Stimulated activated CD4-positive, alpha-beta T cell treated with anti-CD3 and anti-CD28 coated beads, Interleukin-2, amount 100 ng/mL, for 24 hours (primary cell): ENCODE data around the gene GDPD3.

Source experiments
- DNase-seq, 2 donors: peaks; one replicate each; pipeline ENCODE4 v3.0.0-alpha.2; 2020

GDPD3 gene

GRCh38 chr16:30094541-30095165 lies 18.7 kb downstream of the GDPD3 start:
- DNase-seq, result no peak

- DNase-seq, result peak; percentile 67 to 80
These were observed 20.8 kb downstream of the GDPD3 start for GRCh38 chr16:30092373-30093010.

DNA sequence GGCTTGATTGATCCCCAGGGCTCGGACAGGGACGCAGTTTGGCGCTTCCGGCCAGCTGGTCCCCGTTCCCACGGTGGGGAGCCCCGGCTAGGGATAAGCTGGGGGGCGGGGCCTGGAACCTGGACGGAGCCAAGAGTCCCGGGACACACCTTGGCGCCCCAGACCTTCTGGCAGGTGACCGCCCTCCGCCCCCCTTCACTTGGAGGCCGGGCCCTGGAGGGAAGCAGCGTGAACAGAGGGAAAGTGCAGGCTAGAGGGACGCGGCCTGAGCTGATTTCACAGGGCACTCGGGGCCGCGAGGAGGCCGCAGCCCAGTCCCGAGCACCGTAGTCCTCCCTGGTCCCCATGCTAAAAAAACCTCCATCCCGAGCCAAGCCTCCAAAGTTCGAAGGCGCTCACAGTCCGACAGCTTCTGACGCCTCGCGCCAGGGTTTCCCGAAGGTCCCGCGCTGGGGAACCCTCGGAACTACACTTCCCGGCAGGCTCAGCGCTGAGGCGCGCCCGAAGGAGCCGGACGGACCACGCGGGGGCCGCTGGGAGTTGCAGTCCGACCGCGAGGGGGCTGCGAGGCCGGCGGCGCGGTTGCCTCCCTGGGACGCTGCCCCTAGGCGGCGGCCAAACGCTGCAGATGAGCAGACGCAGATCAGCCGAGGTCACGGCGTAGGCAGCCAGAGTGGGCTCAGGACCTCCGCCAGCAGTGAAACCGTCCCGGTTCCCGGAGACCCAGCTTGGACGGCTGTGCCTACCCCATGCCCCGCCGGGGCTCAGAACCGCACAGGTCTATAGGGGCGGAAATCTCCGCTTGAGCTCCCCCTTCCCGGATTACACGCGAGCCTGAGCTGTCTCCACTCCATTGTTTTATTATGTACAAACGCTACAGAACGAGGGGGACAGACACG lies 21.6 kb downstream of the GDPD3 start, which contains the start of gene TBX6:
TSS of gene TBX6 (minus strand) at position 451 of the 899 bp plus-strand sequence. CDS start 731 bp downstream, outside the sequence.
- peak; percentile 94 to 95 for DNase-seq

DNA sequence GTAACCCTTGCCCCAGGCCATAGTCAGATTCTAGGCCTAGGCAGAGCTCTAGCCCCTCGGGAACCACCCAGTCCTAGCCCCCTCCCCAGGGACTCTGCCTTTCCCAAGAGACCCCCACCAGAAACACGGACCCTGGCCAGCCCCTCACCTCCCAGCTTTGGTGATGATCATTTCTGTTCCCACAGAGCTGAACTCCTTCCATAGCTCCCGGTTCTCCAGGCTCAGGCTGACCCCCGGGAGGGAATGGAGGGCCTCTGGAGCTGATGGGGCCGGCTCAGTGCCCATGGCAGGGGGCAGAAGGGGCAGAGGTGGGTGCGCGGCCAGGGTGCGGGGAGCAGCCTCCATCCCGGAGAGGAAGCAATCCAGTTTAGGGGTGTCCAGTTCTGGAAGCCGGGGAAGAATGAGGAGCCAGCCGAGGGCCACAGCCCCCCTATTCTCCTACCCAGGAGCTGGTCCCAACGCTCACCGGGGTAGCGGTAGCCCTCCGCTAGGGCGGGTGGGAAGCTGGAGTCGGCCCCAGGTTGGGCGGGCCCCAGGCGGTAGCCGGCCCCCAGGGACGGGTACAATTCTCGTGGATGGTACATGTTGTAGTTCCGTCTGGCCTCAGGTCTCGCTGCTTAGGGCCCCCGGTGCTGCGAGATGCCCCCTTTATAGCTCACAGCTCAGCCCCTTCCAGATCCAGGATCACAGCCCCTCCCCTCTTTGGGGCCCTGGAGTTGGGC lies 22.6 kb downstream of the GDPD3 start:
- no peak for DNase-seq

DNA sequence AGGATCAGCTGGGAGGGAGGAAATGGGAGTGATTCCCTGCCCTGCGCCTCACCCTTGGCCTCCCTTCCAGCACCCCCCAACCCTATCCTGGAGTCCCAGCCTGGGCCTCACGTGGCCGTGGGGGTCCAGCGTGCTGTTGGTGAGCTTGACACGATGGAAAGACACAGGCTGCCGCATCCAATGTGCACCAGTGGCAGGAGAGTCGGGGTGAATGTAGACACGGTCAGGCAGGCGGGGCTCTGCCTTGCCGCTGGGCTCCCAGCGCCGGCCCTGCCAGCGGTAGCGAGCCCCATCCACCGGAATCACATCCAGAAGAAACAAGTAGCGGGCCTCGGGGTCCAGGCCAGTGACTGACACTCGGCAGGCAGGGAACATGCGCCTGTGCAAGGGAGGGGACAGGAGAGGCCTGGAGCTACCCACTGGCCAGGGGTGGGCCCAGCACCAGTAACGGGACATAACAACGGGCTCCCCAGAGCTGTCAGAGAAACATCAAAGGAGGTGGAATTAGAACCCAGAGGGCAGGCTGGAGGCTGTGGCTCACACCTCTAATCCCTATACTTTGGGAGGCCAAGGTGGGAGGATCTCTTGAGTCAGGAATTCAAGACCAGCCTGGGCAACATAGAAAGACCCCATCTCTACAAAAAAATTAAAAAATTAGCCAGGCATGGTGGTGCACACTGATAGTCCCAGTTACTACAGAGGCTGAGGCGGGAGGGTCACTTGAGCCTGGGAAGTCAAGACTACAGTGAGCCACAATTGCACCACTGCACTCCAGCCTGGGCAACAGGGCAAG lies 24.3 kb downstream of the GDPD3 start:
- no peak for DNase-seq

- DNase-seq, result no peak
These were observed 25.0 kb downstream of the GDPD3 start for GRCh38 chr16:30088237-30088831.

DNA sequence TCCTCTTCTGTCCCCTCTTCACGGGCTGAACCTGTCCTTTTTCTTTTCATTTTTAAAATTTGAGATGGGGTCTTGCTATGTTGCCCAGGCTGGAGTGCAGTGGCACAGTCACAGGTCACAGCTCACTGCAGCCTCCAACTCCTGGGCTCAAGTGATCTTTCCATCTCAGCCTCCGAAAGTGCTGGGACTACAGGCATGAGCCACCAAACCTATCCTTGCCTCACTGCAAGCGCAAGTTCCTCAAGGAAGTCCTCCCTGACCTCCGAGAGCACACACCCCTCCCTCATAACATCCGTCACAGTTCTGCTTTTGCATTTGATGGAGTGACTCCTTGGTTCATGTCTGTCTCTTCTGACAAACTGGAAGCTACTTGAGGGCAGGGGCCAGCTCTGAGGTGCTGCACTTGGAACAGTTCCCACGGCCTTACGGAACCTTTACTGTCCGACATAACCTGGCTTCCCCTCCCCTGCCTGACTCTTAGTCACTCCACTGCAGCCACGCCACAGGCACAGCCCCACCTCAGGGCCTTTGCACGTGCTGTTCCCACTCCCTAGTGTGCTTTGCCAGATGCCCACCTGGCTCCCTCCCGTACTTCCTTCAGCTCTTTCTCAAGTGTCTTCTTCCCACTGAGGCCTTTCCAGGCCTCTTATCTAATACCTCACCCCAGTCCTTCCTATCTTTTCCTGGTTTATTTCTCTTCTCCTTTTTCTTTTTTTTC lies 26.0 kb downstream of the GDPD3 start:
- DNase-seq, result no peak

DNA sequence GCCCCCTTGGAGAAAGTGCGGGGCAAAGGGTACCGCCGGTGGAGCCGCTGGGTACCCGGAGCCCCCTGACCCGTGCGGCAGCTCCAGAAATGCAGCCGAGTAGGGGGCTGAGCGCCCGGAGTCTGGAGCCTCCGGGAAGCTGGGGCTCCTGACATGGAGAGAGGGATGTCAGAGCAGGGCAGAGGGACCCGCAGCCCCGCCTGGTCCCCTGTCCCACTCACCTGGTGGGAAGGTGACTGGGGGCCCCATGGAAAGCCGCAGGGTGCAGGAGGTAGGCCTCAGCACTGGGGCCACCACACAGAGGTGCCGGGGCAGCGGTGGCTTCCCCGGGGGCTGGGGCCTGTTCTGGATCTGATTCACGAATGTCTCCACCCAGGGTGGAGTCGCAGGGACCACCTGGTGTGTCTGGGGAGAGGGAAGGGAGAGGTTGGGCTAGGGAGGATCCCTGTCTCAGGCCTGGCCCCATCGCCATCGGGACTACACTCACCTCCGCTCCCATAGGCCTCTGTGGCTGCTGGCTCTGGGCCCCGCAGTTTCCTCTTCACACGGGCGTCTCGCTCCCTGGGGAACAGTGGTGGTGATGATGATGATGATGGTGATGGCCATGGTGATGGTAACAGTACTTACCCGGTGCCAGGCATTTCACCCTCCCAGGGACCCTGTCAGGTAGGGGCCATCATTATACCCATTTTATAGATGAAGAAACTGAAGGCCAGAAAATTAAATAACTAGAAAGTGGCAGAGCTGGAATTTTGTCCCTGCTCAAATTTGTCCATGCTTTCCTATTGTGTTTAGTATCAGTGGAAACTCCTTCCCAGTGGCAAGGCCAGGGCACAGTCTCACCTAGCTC lies 26.8 kb downstream of the GDPD3 start:
- DNase-seq, result no peak

DNA sequence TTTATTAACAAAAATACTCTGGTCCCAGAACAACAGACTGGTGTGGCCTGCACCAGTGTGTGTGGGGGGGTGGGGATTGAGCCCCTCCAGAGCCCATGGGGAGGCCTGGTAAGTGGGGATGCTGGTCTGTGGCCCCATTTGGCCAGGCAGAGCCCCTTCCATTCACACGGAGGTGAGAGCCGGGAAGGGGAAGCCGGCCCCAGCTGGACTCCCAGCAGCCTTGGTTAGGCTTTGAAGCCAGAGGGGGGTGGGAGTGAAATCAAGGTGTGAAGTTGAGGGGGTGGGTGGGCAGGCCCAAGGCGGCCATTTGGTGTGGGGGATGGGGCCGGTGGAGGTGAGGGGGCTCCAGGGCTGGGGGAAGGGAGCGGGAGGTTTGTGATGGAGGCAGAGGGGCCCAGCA lies 27.5 kb downstream of the GDPD3 start:
- DNase-seq, result no peak

DNA sequence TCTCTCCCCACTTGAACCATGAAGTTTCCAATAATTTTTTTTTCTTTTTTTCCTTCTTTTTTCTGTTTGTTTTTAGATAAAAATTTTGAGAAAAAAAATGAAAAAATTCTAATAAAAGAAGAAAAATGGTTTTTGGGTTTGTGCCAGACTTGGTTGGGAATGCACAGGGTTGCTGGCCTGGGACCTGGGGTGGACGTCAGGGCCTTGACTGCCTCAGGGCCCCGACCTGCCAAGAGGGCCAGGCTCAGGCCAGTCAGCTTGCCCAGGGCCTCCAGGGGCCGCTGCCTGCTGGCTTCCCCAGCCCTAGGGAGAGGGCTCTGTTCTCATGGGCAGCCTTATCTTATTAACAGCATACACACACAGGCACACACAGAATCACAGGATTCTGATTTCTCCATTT lies 28.1 kb downstream of the GDPD3 start:
- DNase-seq, result no peak

DNA sequence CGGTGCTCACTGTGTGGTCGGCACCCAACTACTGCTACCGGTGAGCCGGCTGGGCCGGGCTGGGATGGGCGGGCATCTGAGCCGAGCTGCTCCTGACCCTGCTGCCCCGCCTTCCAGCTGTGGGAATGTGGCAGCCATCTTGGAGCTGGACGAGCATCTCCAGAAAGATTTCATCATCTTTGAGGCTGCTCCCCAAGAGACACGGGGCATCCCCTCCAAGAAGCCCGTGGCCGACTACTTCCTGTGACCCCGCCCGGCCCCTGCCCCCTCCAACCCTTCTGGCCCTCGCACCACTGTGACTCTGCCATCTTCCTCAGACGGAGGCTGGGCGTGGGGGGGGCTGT lies 28.5 kb downstream of the GDPD3 start:
- no peak for DNase-seq

- no peak for DNase-seq
These were observed 29.1 kb downstream of the GDPD3 start for GRCh38 chr16:30084096-30084815.

- DNase-seq, result no peak
These were observed 29.9 kb downstream of the GDPD3 start for GRCh38 chr16:30083216-30084055.

- DNase-seq, result no peak
These were observed 30.7 kb downstream of the GDPD3 start for GRCh38 chr16:30082545-30083090.

- no peak for DNase-seq
These were observed 33.9 kb downstream of the GDPD3 start for GRCh38 chr16:30079480-30079879.

DNA sequence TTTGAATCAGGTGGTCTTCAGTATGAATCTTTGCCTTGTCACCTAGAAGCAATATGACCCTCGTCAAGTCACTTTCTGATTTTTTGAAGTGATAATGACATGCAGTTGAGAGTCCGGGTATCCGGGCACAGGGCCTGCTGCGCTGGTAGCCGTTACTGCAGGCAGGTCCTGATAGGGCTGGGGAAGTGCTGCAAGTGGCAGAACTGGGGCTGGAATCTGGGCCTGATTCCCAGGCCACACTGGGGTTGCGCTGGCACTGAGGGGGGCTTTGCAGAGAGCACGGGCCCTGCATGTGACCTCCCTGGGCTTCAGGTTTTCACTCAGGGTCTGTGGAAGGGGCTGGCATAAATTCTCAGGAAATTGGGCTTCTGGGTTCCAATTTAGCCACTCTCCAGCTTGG lies 34.6 kb downstream of the GDPD3 start:
- DNase-seq, result no peak

DNA sequence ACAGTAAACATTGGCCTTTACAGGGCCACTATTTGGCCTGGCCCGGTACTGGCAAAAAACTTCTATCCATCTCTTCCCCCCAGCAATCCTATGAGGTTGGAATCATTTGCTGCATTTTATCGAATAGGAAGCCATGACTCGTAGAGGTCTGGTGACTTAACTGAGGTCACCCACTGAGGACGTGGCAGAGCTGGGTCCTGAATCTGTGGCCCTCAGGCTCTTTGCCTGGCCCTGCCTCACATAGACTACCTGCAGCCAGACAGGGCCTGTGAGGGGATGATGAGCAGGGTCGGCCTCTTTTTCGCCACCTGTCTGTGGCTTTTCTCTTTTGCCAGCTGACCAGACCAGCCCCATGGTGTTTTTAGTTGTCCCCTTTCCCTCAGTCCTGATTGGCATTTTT lies 35.7 kb downstream of the GDPD3 start:
- no peak for DNase-seq

DNA sequence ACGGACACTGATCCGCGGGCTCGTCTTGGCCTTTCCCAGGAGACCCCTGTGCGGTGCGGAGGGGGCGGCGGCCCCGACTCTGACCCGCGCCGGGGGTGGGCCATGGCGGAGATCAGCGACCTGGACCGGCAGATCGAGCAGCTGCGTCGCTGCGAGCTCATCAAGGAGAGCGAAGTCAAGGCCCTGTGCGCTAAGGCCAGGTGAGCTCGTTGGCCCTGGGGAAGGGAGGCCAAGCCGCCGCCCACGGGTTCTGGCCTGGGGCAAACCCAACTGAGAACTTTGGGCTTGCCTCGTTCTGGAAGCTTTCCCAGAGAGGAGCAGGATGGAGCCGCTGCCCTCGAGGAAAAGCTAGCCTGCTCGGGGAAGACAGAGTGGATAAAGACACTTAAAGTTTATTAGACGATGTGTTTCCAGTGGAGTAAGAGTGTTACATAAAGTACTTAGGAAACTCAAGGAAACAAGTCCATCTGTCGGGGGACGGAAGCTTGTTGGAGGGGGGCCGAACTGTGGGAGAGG lies 37.0 kb downstream of the GDPD3 start:
- no peak for DNase-seq
